Lower lobe of right lung (tissue), 2 donors: Measurements from ENCODE around the gene INHA. TPM values are rescaled to one million over a fixed set of nuclear protein-coding genes. Genes with fewer than 3 reads are reported as not detected.
A peak's percentile ranks its signal among the peaks of the same experiment; 100 is the strongest.

Source experiments
- ATAC-seq, 2 donors: fragments of 200-7000 bp; cut with Tn5 transposase; one replicate each; pipeline ENCODE4 v1.9.1; 2020 to 2022; ENCODE audit warnings: mild to moderate bottlenecking in 2 of 2, moderate library complexity in 2 of 2
- DNase-seq: peaks from one replicate; pipeline ENCODE4 v3.0.0-alpha.2; 2020
- H3K27ac ChIP-seq: fragments of 200-600 bp; one replicate; pipeline ENCODE4 v1.8.0; 2022
- H3K27me3 ChIP-seq: fragments of 200-600 bp; one replicate; pipeline ENCODE4 v1.8.0; 2022; ENCODE audit warnings: low read depth
- H3K36me3 ChIP-seq: fragments of 200-600 bp; one replicate; pipeline ENCODE4 v1.8.0; 2022; ENCODE audit warnings: mild to moderate bottlenecking
- H3K4me1 ChIP-seq: fragments of 200-600 bp; one replicate; pipeline ENCODE4 v1.8.0; 2022
- H3K4me3 ChIP-seq: fragments of 200-600 bp; one replicate; pipeline ENCODE4 v1.8.0; 2022; ENCODE audit warnings: mild to moderate bottlenecking
- H3K9me3 ChIP-seq: fragments of 200-600 bp; one replicate; pipeline ENCODE4 v1.8.0; 2022
- CTCF ChIP-seq: fragments of 200-600 bp; IDR thresholded peaks from one replicate; pipeline ENCODE4 v1.8.0; 2022; ENCODE audit warnings: antibody characterized with exemption, mild to moderate bottlenecking
- intact Hi-C: fragments of 100-400 bp; cut with DNase I; formaldehyde crosslinking; loops from one replicate; pipeline ENCODE4 v1.11.0; 2022
- total RNA-seq: library from RNA; stranded (reverse); fragmentation: NEBNext Ultra II Directional; extraction: Animal tissue kit (Norgen Biotek cat#: 25700); gene quantifications from one replicate; pipeline ENCODE4 v1.2.1, GENCODE V29; 2021
- donor health status: DM: no; HTN: yes; CAD: no; lungs with severe emphysema.

Gene INHA
- total RNA-seq, 1 donor from 2014 or later, result not detected

- intact Hi-C loops, result no loop called here
- H3K4me3 ChIP-seq, result no peak overlapping the region
- H3K27me3 ChIP-seq, result no peaks in the 10 kb centered on the region
- no peak overlapping the region for H3K27ac ChIP-seq
- H3K4me1 ChIP-seq, result no peaks in the 10 kb centered on the region
- ATAC-seq (peak; percentile 25 to 58), DNase-seq (no peak)
- no peak for TF ChIP-seq CTCF
- H3K9me3 ChIP-seq, result no peaks in the 10 kb centered on the region
- H3K36me3 ChIP-seq, result peaks cover 18% of the 10 kb centered on the region
Measured at GRCh38 chr2:219561179-219562048, 10.7 kb upstream of the INHA start.

- TF ChIP-seq CTCF, result no peak
- Histone ChIP-seq H3K36me3 (peaks cover 26% of the 10 kb centered on the region), H3K27ac (no peak overlapping the region), H3K27me3 (no peaks in the 10 kb centered on the region), H3K4me1 (no peaks in the 10 kb centered on the region), H3K9me3 (no peaks in the 10 kb centered on the region), H3K4me3 (no peak overlapping the region)
- intact Hi-C loops, result no loop called here
- no peak for DNase-seq
- no peak for ATAC-seq
Measured at GRCh38 chr2:219562049-219563020, 9.8 kb upstream of the INHA start.

- Histone ChIP-seq H3K4me3 (no peak overlapping the region), H3K36me3 (peaks cover 26% of the 10 kb centered on the region), H3K27ac (no peak overlapping the region), H3K4me1 (no peaks in the 10 kb centered on the region), H3K27me3 (no peaks in the 10 kb centered on the region), H3K9me3 (no peaks in the 10 kb centered on the region)
- no peak for TF ChIP-seq CTCF
- DNase-seq (no peak), ATAC-seq (no peak)
- intact Hi-C loops, result no loop called here
Measured at GRCh38 chr2:219563271-219563928, 8.7 kb upstream of the INHA start.

- Histone ChIP-seq H3K36me3 (peaks cover 28% of the 10 kb centered on the region), H3K4me1 (peaks cover 11% of the 10 kb centered on the region), H3K4me3 (no peak overlapping the region), H3K27ac (no peak overlapping the region), H3K9me3 (no peaks in the 10 kb centered on the region), H3K27me3 (peaks cover 6% of the 10 kb centered on the region)
- no peak for ATAC-seq
- DNase-seq, result no peak
- TF ChIP-seq CTCF, result no peak
- intact Hi-C loops, result no loop called here
Measured at GRCh38 chr2:219565130-219566080, 6.7 kb upstream of the INHA start.
